HCT116 (cell line): ENCODE data around the gene GRK5. TPM values are rescaled to one million over a fixed set of nuclear protein-coding genes. Genes with fewer than 3 reads are reported as not detected.

Experiments used
- ATAC-seq: fragments of 200-7000 bp; cut with Tn5 transposase; 2 replicates; pipeline ENCODE4 v1.9.1; 2020; ENCODE audit warnings: mild to moderate bottlenecking, moderate library complexity
- BruUV-seq: library from RNA; stranded (reverse); fragments of 400-500 nt; replicated peaks from 2 replicates; lab custom pipeline; 2021; lab: Mats Ljungman, UMichigan
- CTCF ChIA-PET: fragments of 300-600 bp; sonication (Branson Sonifier 250); formaldehyde crosslinking; loops from one replicate; lab custom pipeline; 2021; ENCODE audit warnings: antibody characterized with exemption; lab: Charles Lee
- POLR2A ChIA-PET: fragments of 300-600, 350-600 bp; sonication (Branson Sonifier 250); formaldehyde crosslinking; loops from one replicate; lab custom pipeline; 2021; ENCODE audit warnings: antibody characterized with exemption; lab: Charles Lee
- RAD21 ChIA-PET, 2 experiments: fragments of 300-600 bp; sonication (Branson Sonifier 250); formaldehyde crosslinking; loops; one replicate each; lab custom pipeline; 2023; ENCODE audit warnings: low total read pairs in 2 of 2; ENCODE audit not compliant: uncharacterized antibody in 2 of 2, unreplicated experiment in 2 of 2, low non-redundant PET in 1 of 2; lab: Charles Lee
- DNase-seq: peaks from one replicate; pipeline ENCODE4 v3.0.0-alpha.2; 2010; ENCODE audit warnings: low read depth, low spot score
- H2AFZ ChIP-seq: fragments of 200-600 bp; shearing (Covaris generic), sonication (generic); 2 replicates; pipeline ENCODE4 v1.6.1; 2017; ENCODE audit warnings: low read depth, mixed run types, mixed read lengths, antibody characterized with exemption, low read length; ENCODE audit not compliant: poor library complexity, severe bottlenecking
- H3K27ac ChIP-seq: 2 replicates; pipeline ENCODE4 v1.5.1; 2012; ENCODE audit warnings: low read depth, low read length
- H3K27me3 ChIP-seq: fragments of 200-600 bp; sonication (generic); 2 replicates; pipeline ENCODE4 v1.6.1; 2016; ENCODE audit warnings: mixed run types, low read length, mixed read lengths; ENCODE audit not compliant: insufficient read depth
- H3K36me3 ChIP-seq, 2 experiments: fragments of 200-500 bp in 1 of 2; fragments of 200-600 bp in 1 of 2; sonication (Bioruptor generic) in 1 of 2; sonication (generic) in 1 of 2; 2 replicates each; pipeline versions ENCODE4 v1.5.1 to v1.6.1; 2014 to 2016; ENCODE audit warnings: low read length in 2 of 2, inconsistent platforms in 1 of 2, mixed read lengths in 1 of 2, mixed run types in 1 of 2; ENCODE audit not compliant: insufficient read depth in 2 of 2, control insufficient read depth in 1 of 2
- H3K4me1 ChIP-seq, 2 experiments: fragments of 200-600 bp in 1 of 2; sonication (generic) in 1 of 2; 2 replicates each; pipeline versions ENCODE4 v1.5.1 to v1.6.1; 2012 to 2017; ENCODE audit warnings: low read length in 2 of 2, inconsistent platforms in 1 of 2, mild to moderate bottlenecking in 1 of 2, mixed read lengths in 1 of 2, mixed run types in 1 of 2, moderate library complexity in 1 of 2; ENCODE audit not compliant: insufficient read depth in 2 of 2, control insufficient read depth in 1 of 2
- H3K4me2 ChIP-seq: fragments of 200-600 bp; sonication (generic); 2 replicates; pipeline ENCODE4 v1.6.1; 2017; ENCODE audit warnings: mixed run types, low read length, mixed read lengths
- H3K4me3 ChIP-seq, 2 experiments: fragments of 200-600 bp in 1 of 2; sonication (generic) in 1 of 2; replicated peaks in 1 of 2; 2 replicates each; pipeline ENCODE4 v1.5.1; 2011 to 2016; ENCODE audit warnings: low read length in 2 of 2, control low read depth in 1 of 2, low read depth in 1 of 2, mild to moderate bottlenecking in 1 of 2, mixed read lengths in 1 of 2, mixed run types in 1 of 2
- H3K79me2 ChIP-seq: fragments of 200-600 bp; sonication (generic); 2 replicates; pipeline ENCODE4 v1.6.1; 2017; ENCODE audit warnings: mild to moderate bottlenecking, mixed run types, low read length, moderate library complexity, mixed read lengths; ENCODE audit not compliant: insufficient read depth
- H3K9ac ChIP-seq: fragments of 200-600 bp; sonication (generic); 2 replicates; pipeline ENCODE4 v1.6.1; 2016; ENCODE audit warnings: low read length, mixed read lengths
- H3K9me2 ChIP-seq: fragments of 200-600 bp; sonication (generic), shearing (Covaris generic); 2 replicates; pipeline ENCODE4 v1.6.1; 2017; ENCODE audit warnings: mixed run types, mild to moderate bottlenecking, moderate library complexity; ENCODE audit not compliant: insufficient read depth
- H3K9me3 ChIP-seq, 2 experiments: fragments of 200-500 bp in 1 of 2; fragments of 200-600 bp in 1 of 2; sonication (Bioruptor generic) in 1 of 2; sonication (generic) in 1 of 2; 2 replicates each; pipeline ENCODE4 v1.6.1; 2014 to 2017; ENCODE audit warnings: low read length in 2 of 2, mixed read lengths in 2 of 2, inconsistent platforms in 1 of 2, low read depth in 1 of 2, mild to moderate bottlenecking in 1 of 2, mixed run types in 1 of 2, moderate library complexity in 1 of 2; ENCODE audit not compliant: control insufficient read depth in 1 of 2, insufficient read depth in 1 of 2
- H4K20me1 ChIP-seq: fragments of 200-600 bp; sonication (generic), shearing (Covaris generic); 2 replicates; pipeline ENCODE4 v1.6.1; 2017; ENCODE audit warnings: mixed run types, mild to moderate bottlenecking, moderate library complexity; ENCODE audit not compliant: insufficient read depth
- ELF1 ChIP-seq: IDR thresholded peaks from 2 replicates; pipeline ENCODE4 v1.6.1; 2012; ENCODE audit warnings: low read depth, borderline replicate concordance
- POLR2AphosphoS5 ChIP-seq: IDR thresholded peaks from 2 replicates; pipeline ENCODE4 v1.6.1; 2011; ENCODE audit warnings: mild to moderate bottlenecking, low read depth, low read length, moderate library complexity
- REST ChIP-seq: IDR thresholded peaks from 2 replicates; pipeline ENCODE4 v1.6.1; 2012; ENCODE audit warnings: low read depth
- ZNF274 ChIP-seq: fragments of 200-500 bp; sonication (Bioruptor generic); IDR thresholded peaks from 2 replicates; pipeline ENCODE4 v1.6.1; 2014; ENCODE audit warnings: mild to moderate bottlenecking, low read depth, low read length, inconsistent platforms
- intact Hi-C: fragments of 100-400 bp; cut with micrococcal nuclease; formaldehyde crosslinking; loops from 2 replicates; pipeline ENCODE4 v1.10.0; 2022
- total RNA-seq: library from RNA; stranded (reverse); gene quantifications from one replicate; pipeline ENCODE4 v1.2.1, GENCODE V29; 2021; ENCODE audit not compliant: unreplicated experiment
- TF ChIP-seq, protein P1 (sequence below): IDR thresholded peaks from 2 replicates; pipeline ENCODE4 v1.6.1; 2011; ENCODE audit warnings: mild to moderate bottlenecking, low read length, moderate library complexity; ENCODE audit not compliant: insufficient replicate concordance; ENCODE audit errors: extremely low read depth

GRK5 gene
- total RNA-seq, 1 experiment from 2014 or later, result 7.3 TPM

GRCh38 chr10:119243488-119243887, 36.1 kb downstream of the GRK5 start:
- BruUV-seq, result no TSS peak
- ATAC-seq, result no peak
- ChIA-PET RAD21 (no interaction called here), CTCF (no interaction called here), POLR2A (interaction anchor here (3.8 kb wide), 1 partner anchor 10 kb away, joined by 16 read pairs; no protein-coding TSS in a partner anchor)
- intact Hi-C loops, result no loop called here
- Histone ChIP-seq H4K20me1 (no peaks in the 10 kb centered on the region), H3K4me2 (no peak overlapping the region), H3K79me2 (no peaks in the 10 kb centered on the region), H3K4me3 (no peak overlapping the region), H3K9ac (no peak overlapping the region), H3K4me1 (peaks cover 0 to 10% of the 10 kb centered on the region in 2 experiments; a peak in 1 of 4 replicates), H3K36me3 (no peaks in the 10 kb centered on the region), H3K27ac (no peak overlapping the region), H2AFZ (no peak overlapping the region), H3K27me3 (no peaks in the 10 kb centered on the region), H3K9me2 (no peaks in the 10 kb centered on the region), H3K9me3 (no peaks in the 10 kb centered on the region)
- TF ChIP-seq ZNF274, result no peak
- TF ChIP-seq, protein P1, sequence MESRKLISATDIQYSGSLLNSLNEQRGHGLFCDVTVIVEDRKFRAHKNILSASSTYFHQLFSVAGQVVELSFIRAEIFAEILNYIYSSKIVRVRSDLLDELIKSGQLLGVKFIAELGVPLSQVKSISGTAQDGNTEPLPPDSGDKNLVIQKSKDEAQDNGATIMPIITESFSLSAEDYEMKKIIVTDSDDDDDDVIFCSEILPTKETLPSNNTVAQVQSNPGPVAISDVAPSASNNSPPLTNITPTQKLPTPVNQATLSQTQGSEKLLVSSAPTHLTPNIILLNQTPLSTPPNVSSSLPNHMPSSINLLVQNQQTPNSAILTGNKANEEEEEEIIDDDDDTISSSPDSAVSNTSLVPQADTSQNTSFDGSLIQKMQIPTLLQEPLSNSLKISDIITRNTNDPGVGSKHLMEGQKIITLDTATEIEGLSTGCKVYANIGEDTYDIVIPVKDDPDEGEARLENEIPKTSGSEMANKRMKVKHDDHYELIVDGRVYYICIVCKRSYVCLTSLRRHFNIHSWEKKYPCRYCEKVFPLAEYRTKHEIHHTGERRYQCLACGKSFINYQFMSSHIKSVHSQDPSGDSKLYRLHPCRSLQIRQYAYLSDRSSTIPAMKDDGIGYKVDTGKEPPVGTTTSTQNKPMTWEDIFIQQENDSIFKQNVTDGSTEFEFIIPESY, result no peak
- TF ChIP-seq POLR2AphosphoS5, result no peak
- TF ChIP-seq REST, result no peak
- TF ChIP-seq ELF1, result no peak
- no peak for DNase-seq
